PC-3 (cell line): ENCODE measurements around the gene PMP22.

Source experiments
- CTCF ChIP-seq: fragments of 300-600 bp; sonication (generic); conservative IDR thresholded peaks from 2 replicates; pipeline ENCODE4 v1.5.1; 2017; ENCODE audit warnings: antibody characterized with exemption, low read depth, mild to moderate bottlenecking, low read length
- EZH2 ChIP-seq: fragments of 300-600 bp; sonication (generic); IDR thresholded peaks from one replicate; pipeline ENCODE4 v1.6.1; 2017; ENCODE audit warnings: antibody characterized with exemption, mild to moderate bottlenecking, low read length; ENCODE audit not compliant: unreplicated experiment

GRCh38 chr17:15303851-15304250 lies 38.7 kb upstream of the PMP22 start:
- TF ChIP-seq CTCF = no peak
- no peak for TF ChIP-seq EZH2
